Cardiac muscle cell (in vitro differentiated cells and primary cell): ENCODE data around the gene TTYH3. TPM values are rescaled to one million over a fixed set of nuclear protein-coding genes. Genes with fewer than 3 reads are reported as not detected.

Experiments used
- DNase-seq, 2 donors: peaks; one replicate each; pipeline versions ENCODE4 v3.0.0 to v3.0.0-alpha.2; 2010 to 2017; ENCODE audit warnings: low read depth in 1 of 2, low spot score in 1 of 2
- H3K27ac ChIP-seq: fragments of 200-600 bp; sonication (generic); 2 replicates; pipeline ENCODE4 v1.5.1; 2016
- H3K27me3 ChIP-seq: fragments of 200-600 bp; sonication (generic); 2 replicates; pipeline ENCODE4 v1.6.0; 2016; ENCODE audit warnings: control low read depth
- H3K36me3 ChIP-seq: fragments of 200-600 bp; sonication (generic); 2 replicates; pipeline ENCODE4 v1.5.1; 2016; ENCODE audit warnings: control low read depth
- H3K4me1 ChIP-seq: fragments of 200-600 bp; sonication (generic); 2 replicates; pipeline ENCODE4 v1.8.1; 2017; ENCODE audit warnings: low read depth, mild to moderate bottlenecking, mixed run types
- H3K4me3 ChIP-seq: fragments of 200-600 bp; sonication (generic); 2 replicates; pipeline ENCODE4 v1.5.1; 2016; ENCODE audit warnings: mild to moderate bottlenecking
- H3K9me3 ChIP-seq: fragments of 200-600 bp; sonication (generic); 2 replicates; pipeline ENCODE4 v1.5.1; 2017; ENCODE audit warnings: low read depth, mild to moderate bottlenecking, control low read depth
- CTCF ChIP-seq: IDR thresholded peaks from 2 replicates; pipeline ENCODE4 v1.5.1; 2012; ENCODE audit warnings: low read depth, mild to moderate bottlenecking, low read length
- polyA plus RNA-seq: library from polyadenylated mRNA; unstranded; fragments of >200 nt; fragmentation: Nextera tagmentation; extraction: Ambion mirVana; gene quantifications from 2 replicates; pipeline ENCODE4 v1.2.1, GENCODE V29; 2016
- total RNA-seq: library from RNA; depleted of rRNA; stranded (reverse); fragments of >200 nt; gene quantifications from 2 replicates; pipeline ENCODE4 v1.2.3, GENCODE V29; 2016

TTYH3 gene
- total and polyA plus RNA-seq, 2 experiments from 2014 or later: 64.6 to 86.6 TPM

GRCh38 chr7:2681929-2682799, 50.4 kb downstream of the TTYH3 start:
- Histone ChIP-seq H3K27me3 (peaks cover 18% of the 10 kb centered on the region), H3K27ac (no peak overlapping the region), H3K4me3 (no peak overlapping the region), H3K36me3 (no peaks in the 10 kb centered on the region), H3K9me3 (no peaks in the 10 kb centered on the region), H3K4me1 (peaks cover 4% of the 10 kb centered on the region)
- TF ChIP-seq CTCF: no peak
- no peak for DNase-seq

- H3K9me3 ChIP-seq: no peaks in the 10 kb centered on the region
- no peaks in the 10 kb centered on the region for H3K36me3 ChIP-seq
- no peak for DNase-seq
- H3K4me3 ChIP-seq: no peak overlapping the region
- peaks cover 4% of the 10 kb centered on the region for H3K4me1 ChIP-seq
- no peak overlapping the region for H3K27ac ChIP-seq
- H3K27me3 ChIP-seq: peaks cover 41% of the 10 kb centered on the region
- TF ChIP-seq CTCF: no peak
Observed at GRCh38 chr7:2684501-2684900, 52.7 kb downstream of the TTYH3 start.

- no peak overlapping the region for H3K4me3 ChIP-seq
- H3K9me3 ChIP-seq: no peaks in the 10 kb centered on the region
- no peaks in the 10 kb centered on the region for H3K4me1 ChIP-seq
- H3K27me3 ChIP-seq: peaks cover 52% of the 10 kb centered on the region
- no peak overlapping the region for H3K27ac ChIP-seq
- TF ChIP-seq CTCF: no peak
- no peaks in the 10 kb centered on the region for H3K36me3 ChIP-seq
- DNase-seq: no peak
Observed at GRCh38 chr7:2686101-2686500, 54.3 kb downstream of the TTYH3 start.

GRCh38 chr7:2687338-2687869, 55.6 kb downstream of the TTYH3 start:
- no peak for TF ChIP-seq CTCF
- peaks cover 52% of the 10 kb centered on the region for H3K27me3 ChIP-seq
- H3K4me1 ChIP-seq: no peaks in the 10 kb centered on the region
- H3K27ac ChIP-seq: no peak overlapping the region
- H3K9me3 ChIP-seq: no peaks in the 10 kb centered on the region
- H3K36me3 ChIP-seq: no peaks in the 10 kb centered on the region
- DNase-seq: peak in 1 of 2 donors; percentile 44
- H3K4me3 ChIP-seq: peak overlapping the region; percentile 20

GRCh38 chr7:2687881-2688318, 56.1 kb downstream of the TTYH3 start, which contains the start of gene AMZ1:
Gene AMZ1, plus strand, starts transcription at chr7:2688202. Its CDS starts 12,250 bp downstream, at chr7:2700452.
- no peak for DNase-seq
- no peak for TF ChIP-seq CTCF
- H3K4me3 ChIP-seq: peak within 1 kb of the TSS; percentile 20
- H3K27ac ChIP-seq: no peak within 1 kb of the TSS
- no peaks in the 10 kb centered on the region for H3K4me1 ChIP-seq
- H3K36me3 ChIP-seq: no peaks in the 10 kb centered on the region
- no peaks in the 10 kb centered on the region for H3K9me3 ChIP-seq
- H3K27me3 ChIP-seq: peaks cover 52% of the 10 kb centered on the region
